HG03175 (cell line): Measurements from ENCODE around the gene SPATA6L.

Experiments used
- ATAC-seq: cut with Tn5 transposase; IDR thresholded peaks from one replicate; pipeline ENCODE4 v1.9.1; 2021; ENCODE audit warnings: mild to moderate bottlenecking, moderate library complexity; ENCODE audit not compliant: unreplicated experiment

SPATA6L gene

DNA sequence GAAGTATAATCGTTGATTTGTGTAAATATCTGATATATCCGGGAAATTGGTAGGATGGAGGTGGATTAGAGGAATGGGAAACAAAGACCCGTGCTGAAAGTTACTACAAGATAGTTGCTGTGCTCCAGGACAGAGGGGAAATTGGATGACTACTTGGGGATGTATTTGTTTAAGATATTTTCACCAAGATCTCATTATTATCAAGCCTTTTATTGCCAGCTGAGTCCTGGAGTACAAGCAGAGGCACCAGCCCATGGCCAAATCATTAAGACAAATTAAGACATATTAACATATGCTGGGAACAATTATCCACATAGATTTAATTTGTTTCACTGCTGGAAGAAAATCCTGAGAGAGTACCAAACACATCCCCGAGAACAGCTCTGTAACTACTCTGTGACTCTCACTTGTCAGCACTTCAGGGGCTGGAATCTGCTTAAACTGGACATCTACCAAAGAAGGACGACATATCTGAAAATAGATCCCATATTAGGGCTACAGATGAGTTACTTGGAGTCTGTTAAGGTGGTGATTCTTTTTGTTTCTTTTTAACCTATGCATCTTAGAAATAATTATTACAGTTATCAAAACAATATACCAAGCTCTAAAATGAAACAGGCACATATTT lies 107.8 kb downstream of the SPATA6L start:
- no peak for ATAC-seq

DNA sequence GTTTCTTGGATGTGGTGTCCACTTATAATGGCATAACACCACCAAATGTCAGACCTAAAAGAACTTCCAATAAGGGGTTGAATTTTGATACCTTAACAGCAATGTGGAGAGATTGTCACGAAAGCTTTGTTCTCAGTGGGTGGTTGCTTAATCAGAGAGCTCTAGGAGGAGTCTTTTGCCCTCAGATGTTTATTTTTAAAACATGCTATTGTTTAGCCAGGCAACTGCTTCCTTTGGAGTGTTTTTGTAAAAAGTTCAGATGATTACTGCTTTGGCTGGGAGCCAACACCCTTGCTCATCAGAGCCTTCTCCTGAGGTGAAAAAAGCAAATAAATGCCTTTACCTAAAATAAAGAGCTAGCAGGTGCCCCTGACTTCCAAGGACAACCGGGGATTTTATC lies 111.0 kb downstream of the SPATA6L start:
- ATAC-seq: no peak

DNA sequence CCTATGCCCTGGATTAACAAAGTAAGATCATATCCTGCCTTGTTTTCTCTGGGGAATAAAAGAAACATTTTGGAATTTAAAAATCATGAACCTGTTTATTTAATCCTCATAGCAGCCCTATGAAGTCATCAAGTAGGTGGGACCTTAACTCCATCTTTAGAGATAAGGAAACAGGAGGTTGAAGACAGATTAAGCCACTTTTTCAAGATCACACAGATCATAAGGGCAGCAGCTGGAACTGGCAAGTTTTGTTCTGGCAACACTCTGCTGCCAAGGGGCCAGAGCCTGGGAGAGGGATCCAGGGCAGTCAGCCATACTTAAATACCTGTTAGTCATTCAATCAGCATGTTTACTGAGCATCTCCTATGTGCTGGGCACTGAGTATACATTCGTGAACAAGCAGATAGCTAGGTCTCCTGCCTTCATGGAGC lies 112.3 kb downstream of the SPATA6L start:
- ATAC-seq: no peak

DNA sequence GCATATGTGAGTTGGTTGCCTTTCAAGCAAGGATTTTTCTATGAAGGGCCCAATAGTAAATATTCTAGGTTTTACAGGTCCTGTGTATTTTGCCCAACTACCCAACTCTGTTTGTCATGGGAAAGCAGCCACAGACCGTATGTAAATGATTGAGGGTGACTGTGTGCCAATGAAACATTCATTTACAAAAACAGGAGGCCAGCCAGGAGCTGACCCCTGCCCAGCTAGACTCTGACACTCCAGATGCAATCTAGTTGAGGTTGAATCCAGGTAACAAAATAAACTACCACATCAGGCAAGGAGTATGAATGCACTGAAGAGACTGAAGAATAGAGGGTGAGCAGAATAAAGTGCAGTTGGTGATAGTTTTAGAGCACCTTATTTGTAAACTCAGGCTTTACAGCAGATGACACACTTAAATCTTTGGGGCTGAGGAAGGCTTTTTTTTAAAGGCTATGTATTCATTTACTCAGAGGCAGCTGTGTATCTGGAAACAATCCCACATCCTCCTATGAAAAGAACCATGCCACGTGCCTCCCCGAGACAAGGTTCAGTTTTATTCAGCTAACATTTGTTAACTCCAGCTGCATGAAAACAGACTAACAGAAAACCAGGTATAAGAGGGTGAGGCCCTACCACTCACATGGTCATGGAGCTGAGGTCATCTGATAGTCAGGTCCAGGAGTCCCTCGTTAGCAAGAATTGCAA lies 115.3 kb downstream of the SPATA6L start:
- ATAC-seq: no peak

DNA sequence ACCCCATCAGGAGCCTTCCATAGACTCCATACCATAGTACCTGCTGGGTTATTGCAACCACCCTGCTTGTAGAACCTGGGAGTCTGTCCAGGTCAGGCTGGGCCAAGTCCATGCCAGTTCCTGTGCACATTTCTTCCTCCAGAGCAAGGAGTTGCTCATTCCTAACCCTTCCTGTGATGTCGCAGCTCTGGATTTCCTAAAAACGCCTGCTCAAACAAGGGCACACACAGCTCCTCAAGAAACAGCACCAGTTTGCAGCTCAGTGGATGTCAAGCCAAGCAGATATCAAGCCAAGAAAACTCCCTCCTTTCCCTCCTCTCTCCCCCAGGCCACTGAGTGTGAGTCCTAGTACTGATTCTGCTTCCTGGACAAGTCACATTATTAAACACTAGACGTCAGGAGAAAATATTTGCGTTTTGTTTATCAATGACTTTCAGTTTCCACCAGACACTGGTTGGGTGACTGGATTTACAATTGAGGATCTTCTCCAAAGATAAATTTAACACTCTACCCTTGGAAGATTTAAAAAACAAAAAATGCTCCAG lies 116.5 kb downstream of the SPATA6L start:
- no peak for ATAC-seq

DNA sequence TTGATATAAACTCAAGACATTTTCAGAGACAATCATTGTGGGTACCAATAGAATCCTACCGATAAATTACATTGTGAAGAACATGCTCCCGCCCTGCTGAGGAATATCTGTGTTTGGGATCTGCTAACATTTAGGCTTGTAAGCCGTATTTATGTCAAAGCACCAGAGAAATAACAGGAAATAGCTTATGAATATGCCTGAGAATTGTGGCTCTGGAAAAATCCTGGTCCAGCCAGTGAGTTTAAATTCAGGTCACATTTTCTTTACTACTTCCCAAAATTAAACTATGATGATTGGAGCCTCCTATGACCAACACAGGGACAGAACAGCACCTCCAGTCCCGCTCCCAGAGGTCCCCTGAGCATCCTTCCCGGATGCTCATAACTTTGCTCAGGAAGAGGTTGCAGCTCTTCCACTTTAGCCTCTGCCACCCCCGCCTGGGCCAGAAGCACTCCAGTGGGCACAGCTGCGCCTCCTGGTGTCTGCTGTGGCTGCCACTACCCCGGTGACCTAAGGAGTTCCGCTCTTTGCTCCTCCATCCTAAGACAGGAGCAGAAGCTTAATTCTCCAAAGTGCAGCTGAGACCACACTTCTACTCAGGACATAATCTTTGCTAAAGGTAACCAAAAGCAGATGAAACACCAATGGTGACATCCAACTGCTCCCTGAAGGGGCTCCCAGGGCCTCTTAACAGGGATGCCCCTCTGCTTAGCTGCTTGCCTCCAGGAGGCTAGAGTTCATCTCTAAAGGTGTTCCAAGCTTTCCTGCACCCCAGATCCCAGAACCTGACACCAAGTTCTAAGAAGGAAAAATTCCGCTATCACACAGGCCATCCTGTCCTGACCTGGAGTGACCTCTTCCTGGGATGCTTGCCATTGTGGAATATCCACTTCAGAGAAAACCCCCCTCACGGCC lies 117.2 kb downstream of the SPATA6L start:
- ATAC-seq: no peak
